Rectal smooth muscle tissue (tissue), 1 donor: Measurements from ENCODE around the gene NTRK2.
A peak's percentile ranks its signal among the peaks of the same experiment; 100 is the strongest.

Source experiments
- H3K27ac ChIP-seq: one replicate; pipeline ENCODE4 v1.7.0; 2013; ENCODE audit warnings: low read depth, low read length, inconsistent platforms
- H3K27me3 ChIP-seq: one replicate; pipeline ENCODE4 v1.7.0; 2013; ENCODE audit warnings: low read length; ENCODE audit not compliant: control insufficient read depth, insufficient read depth
- H3K36me3 ChIP-seq: one replicate; pipeline ENCODE4 v1.7.0; 2013; ENCODE audit warnings: low read length; ENCODE audit not compliant: control insufficient read depth, insufficient read depth
- H3K4me1 ChIP-seq: one replicate; pipeline ENCODE4 v1.7.0; 2013; ENCODE audit warnings: low read length; ENCODE audit not compliant: control insufficient read depth, insufficient read depth
- H3K4me3 ChIP-seq: one replicate; pipeline ENCODE4 v1.7.0; 2013; ENCODE audit warnings: low read length
- H3K9ac ChIP-seq: one replicate; pipeline ENCODE4 v1.7.0; 2013; ENCODE audit warnings: low read length

The NTRK2 gene

GRCh38 chr9:84669288-84670137, at the start of gene NTRK2:
Gene NTRK2 (plus strand): TSS chr9:84669729. CDS start chr9:84670749, 1,020 bp downstream.
- Histone ChIP-seq H3K36me3 (no peaks in the 10 kb centered on the region), H3K27me3 (peaks cover 10% of the 10 kb centered on the region), H3K4me1 (peaks cover 2% of the 10 kb centered on the region), H3K4me3 (peak within 1 kb of the TSS; percentile 62), H3K27ac (no peak within 1 kb of the TSS), H3K9ac (no peak within 1 kb of the TSS)

DNA sequence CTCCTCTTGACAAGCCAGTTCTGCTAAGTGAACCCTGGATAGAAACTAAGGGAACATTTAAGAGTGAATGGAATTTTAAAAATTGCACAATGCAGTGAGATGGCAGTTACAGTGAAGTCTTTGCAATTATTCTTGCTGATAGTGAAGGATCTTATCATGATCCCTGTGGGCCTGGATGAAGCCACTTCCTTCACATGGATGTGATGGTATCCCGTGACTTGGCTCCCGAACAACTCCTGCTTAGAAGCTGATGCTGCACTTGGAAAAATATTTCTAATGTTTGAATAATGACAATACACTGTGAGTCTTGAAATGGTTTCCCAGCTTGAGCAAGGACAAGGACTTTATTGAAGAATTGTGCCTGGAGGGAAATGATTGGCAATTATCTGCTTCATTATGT, 49.2 kb upstream of the NTRK2 start:
- Histone ChIP-seq H3K27me3 (no peaks in the 10 kb centered on the region), H3K9ac (no peak overlapping the region), H3K36me3 (no peaks in the 10 kb centered on the region), H3K27ac (no peak overlapping the region), H3K4me3 (no peak overlapping the region), H3K4me1 (no peaks in the 10 kb centered on the region)

DNA sequence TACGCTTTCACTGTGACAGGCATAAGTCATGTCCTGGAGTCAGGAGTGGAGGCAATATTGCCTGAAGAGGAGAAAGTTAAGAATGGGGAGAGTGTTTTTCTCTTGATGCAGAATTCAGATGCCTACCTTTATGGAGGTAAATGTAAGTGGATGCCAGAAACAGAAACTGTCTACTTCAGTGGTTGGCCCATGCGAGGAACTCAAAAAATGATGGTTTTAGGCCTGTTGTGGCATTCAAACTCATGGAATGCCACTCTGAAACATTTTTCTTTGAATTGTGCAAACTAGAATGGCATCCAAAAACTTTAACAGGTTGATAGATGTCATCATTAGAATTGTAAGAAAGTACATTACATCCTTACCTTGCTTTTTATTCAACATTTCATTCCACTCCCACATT, 47.7 kb upstream of the NTRK2 start:
- Histone ChIP-seq H3K4me1 (no peaks in the 10 kb centered on the region), H3K36me3 (no peaks in the 10 kb centered on the region), H3K27me3 (no peaks in the 10 kb centered on the region), H3K4me3 (no peak overlapping the region), H3K9ac (no peak overlapping the region), H3K27ac (no peak overlapping the region)

GRCh38 chr9:84622981-84623380, 46.5 kb upstream of the NTRK2 start:
- no peak overlapping the region for H3K4me3 ChIP-seq
- H3K27me3 ChIP-seq = no peaks in the 10 kb centered on the region
- no peak overlapping the region for H3K9ac ChIP-seq
- no peaks in the 10 kb centered on the region for H3K4me1 ChIP-seq
- no peaks in the 10 kb centered on the region for H3K36me3 ChIP-seq
- no peak overlapping the region for H3K27ac ChIP-seq

DNA sequence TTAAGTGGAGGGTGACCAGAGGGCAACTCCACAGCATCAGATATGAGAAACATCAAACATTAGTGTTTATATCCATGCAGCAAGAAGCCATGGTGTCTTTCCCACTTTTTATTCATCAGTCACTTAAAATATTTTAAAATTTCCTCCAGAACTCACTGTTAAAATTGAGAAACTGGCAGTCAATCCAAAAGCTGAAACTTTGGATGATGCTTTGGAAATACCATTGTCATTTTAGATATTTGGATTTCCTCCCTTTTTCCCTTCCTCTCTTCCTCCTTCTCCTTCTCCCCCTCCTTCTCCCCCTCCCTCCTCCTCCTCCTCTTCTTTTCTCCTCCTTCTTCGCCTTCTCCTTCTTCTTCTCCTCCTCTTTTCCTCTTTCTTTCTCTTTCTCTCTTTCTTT, 33.1 kb upstream of the NTRK2 start:
- Histone ChIP-seq H3K27me3 (no peaks in the 10 kb centered on the region), H3K4me1 (no peaks in the 10 kb centered on the region), H3K27ac (no peak overlapping the region), H3K9ac (no peak overlapping the region), H3K4me3 (no peak overlapping the region), H3K36me3 (no peaks in the 10 kb centered on the region)

GRCh38 chr9:84642553-84643141, 26.9 kb upstream of the NTRK2 start:
- no peaks in the 10 kb centered on the region for H3K36me3 ChIP-seq

GRCh38 chr9:84647699-84648098, 21.8 kb upstream of the NTRK2 start:
- H3K4me1 ChIP-seq = no peaks in the 10 kb centered on the region
- no peak overlapping the region for H3K27ac ChIP-seq
- no peaks in the 10 kb centered on the region for H3K27me3 ChIP-seq
- no peaks in the 10 kb centered on the region for H3K36me3 ChIP-seq
- no peak overlapping the region for H3K4me3 ChIP-seq
- H3K9ac ChIP-seq = no peak overlapping the region

More at GRCh38 chr9:84642553-84643141, 26.9 kb upstream of the NTRK2 start:
- Histone ChIP-seq H3K4me1 (no peaks in the 10 kb centered on the region), H3K27ac (no peak overlapping the region), H3K27me3 (no peaks in the 10 kb centered on the region), H3K9ac (no peak overlapping the region), H3K4me3 (no peak overlapping the region)

DNA sequence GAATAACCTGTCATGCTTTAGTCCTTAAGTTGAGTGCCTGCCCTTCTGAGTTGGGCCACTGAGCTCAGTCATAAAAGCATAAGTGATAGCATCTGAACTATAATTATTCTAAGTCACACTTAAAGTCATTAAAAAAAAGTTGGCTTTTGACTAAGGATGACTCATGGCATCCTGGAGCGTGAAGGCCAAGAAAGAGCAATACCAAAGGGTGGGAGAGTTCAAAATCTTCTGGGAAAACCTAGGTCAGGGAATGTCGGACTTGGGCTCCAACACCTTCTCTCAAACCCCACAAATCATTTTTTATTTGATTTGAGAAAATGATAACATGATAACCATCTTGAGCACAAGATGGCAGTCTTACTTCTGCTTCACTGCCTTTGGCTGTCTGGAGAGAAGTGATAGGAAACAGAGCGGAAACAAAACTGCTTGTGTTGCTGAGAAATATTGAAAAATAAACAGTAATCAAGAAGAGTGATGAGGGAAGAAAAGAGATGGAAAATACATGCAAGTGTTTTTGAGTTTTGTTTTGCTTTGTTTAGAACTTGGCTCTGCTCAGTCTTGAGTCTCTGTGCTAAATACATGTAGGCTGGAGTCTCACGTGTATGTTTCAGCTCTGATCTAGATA, 16.9 kb upstream of the NTRK2 start:
- H3K36me3 ChIP-seq = no peaks in the 10 kb centered on the region
- H3K27me3 ChIP-seq = no peaks in the 10 kb centered on the region
- H3K9ac ChIP-seq = no peak overlapping the region
- H3K27ac ChIP-seq = no peak overlapping the region
- H3K4me1 ChIP-seq = no peaks in the 10 kb centered on the region
- H3K4me3 ChIP-seq = no peak overlapping the region

DNA sequence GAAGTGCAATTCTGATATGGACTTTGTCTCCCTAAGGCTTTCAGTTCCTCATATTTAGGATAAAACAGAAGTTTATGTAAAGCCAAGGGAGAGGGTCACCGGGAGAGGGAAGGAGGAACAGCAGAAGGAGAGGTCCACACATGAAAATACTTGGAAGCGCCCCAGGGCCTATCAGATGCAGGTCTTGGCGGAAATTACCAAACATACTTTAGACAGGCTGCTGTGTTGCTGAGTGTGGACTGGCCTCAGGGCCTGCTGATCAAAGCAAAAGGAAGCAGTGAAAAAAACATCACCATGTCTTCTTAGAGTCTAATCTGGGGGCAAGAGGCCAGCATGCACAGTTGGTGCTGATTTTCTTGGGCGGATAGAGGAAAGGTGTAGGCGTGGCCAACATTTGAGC, 14.1 kb upstream of the NTRK2 start:
- no peak overlapping the region for H3K4me3 ChIP-seq
- no peaks in the 10 kb centered on the region for H3K36me3 ChIP-seq
- no peaks in the 10 kb centered on the region for H3K4me1 ChIP-seq
- H3K9ac ChIP-seq = no peak overlapping the region
- H3K27ac ChIP-seq = no peak overlapping the region
- no peaks in the 10 kb centered on the region for H3K27me3 ChIP-seq

- Histone ChIP-seq H3K9ac (no peak overlapping the region), H3K27me3 (no peaks in the 10 kb centered on the region), H3K4me1 (no peaks in the 10 kb centered on the region), H3K4me3 (no peak overlapping the region), H3K36me3 (no peaks in the 10 kb centered on the region), H3K27ac (no peak overlapping the region)
Observed at GRCh38 chr9:84659313-84659712, 10.2 kb upstream of the NTRK2 start.

DNA sequence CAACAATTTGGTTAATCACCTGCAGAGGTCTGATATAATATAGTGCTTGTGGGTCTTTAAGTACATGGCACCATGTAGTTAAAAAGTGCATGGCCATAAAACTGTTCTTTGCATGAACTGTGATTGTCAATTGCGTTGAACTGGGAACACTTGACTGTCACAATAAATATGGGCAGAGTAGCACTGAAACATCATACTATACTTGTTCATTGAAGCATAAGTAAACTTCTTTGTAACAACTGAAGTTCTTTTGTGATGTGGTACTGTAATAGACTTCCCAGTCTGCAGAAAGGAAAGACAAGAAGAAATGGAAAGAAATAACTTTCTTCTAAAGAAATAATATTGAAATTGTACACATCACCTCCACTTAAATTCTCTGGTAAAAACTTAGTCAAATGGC, 9.8 kb upstream of the NTRK2 start:
- no peaks in the 10 kb centered on the region for H3K27me3 ChIP-seq

DNA sequence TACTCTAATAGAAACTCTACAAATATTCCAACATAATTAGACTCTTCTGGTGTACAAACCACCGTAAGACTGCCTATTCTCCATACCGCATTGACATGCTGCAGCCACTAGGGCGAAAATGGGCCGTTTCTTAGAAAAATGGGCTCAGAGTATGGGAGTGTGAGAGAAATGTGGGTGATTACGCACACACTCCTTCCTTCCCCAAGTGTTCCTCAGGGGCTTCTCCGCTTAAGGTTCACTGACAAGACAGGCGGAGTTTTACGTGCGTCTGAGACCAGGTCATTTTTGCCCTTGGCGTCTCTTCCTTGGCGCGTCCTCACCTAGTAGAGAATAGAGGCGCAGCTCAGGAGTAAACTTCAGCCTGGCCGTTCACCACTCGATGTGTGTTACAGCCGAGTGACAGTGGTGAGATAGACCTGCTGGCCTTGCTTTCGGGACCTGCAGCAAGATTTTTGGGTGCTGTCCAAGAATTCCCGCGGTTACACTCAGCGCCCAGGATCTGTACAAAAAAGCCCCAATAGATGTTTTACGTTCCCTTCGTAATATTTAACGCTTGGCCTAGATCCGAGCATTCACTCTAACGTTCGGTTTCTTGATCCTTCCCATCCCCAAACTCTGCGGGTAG, 1.8 kb upstream of the NTRK2 start:
- H3K36me3 ChIP-seq = no peaks in the 10 kb centered on the region
- no peak overlapping the region for H3K9ac ChIP-seq
- peak overlapping the region; percentile 62 for H3K4me3 ChIP-seq
- peaks cover 10% of the 10 kb centered on the region for H3K27me3 ChIP-seq
- peaks cover 2% of the 10 kb centered on the region for H3K4me1 ChIP-seq
- no peak overlapping the region for H3K27ac ChIP-seq

More for the DNA sequence above, 9.8 kb upstream of the NTRK2 start:
- Histone ChIP-seq H3K4me3 (no peak overlapping the region), H3K4me1 (no peaks in the 10 kb centered on the region), H3K9ac (no peak overlapping the region), H3K27ac (no peak overlapping the region), H3K36me3 (no peaks in the 10 kb centered on the region)
